GM18909 (cell line): ENCODE results near the gene ADCK2.
A peak's percentile ranks its signal among the peaks of the same experiment; 100 is the strongest.
"Not testable (repeated sequence)": the region's sequence is repeated elsewhere in the genome, so short reads cannot be mapped to it uniquely, and the experiment has no call there.

Experiments
- ATAC-seq: cut with Tn5 transposase; IDR thresholded peaks from one replicate; pipeline ENCODE4 v1.9.1; 2021; ENCODE audit warnings: mild to moderate bottlenecking; ENCODE audit not compliant: unreplicated experiment, poor library complexity

ADCK2 gene

GRCh38 chr7:140672382-140673062 lies at the start of gene ADCK2:
Gene ADCK2, plus strand, starts transcription at chr7:140672945. Its CDS starts 386 bp downstream, at chr7:140673331.
- ATAC-seq, result peak; percentile 50

GRCh38 chr7:140623980-140624379 lies 48.8 kb upstream of the ADCK2 start:
- no peak for ATAC-seq

- no peak for ATAC-seq
Measured at GRCh38 chr7:140624392-140625191, 48.2 kb upstream of the ADCK2 start.

- not testable (repeated sequence) for ATAC-seq
Measured at GRCh38 chr7:140625192-140625558, 47.6 kb upstream of the ADCK2 start.

- ATAC-seq, result no peak
Measured at GRCh38 chr7:140625908-140626868, 46.6 kb upstream of the ADCK2 start.

- ATAC-seq, result no peak
Measured at GRCh38 chr7:140631021-140631420, 41.7 kb upstream of the ADCK2 start.

GRCh38 chr7:140631602-140632001 lies 41.1 kb upstream of the ADCK2 start:
- no peak for ATAC-seq

- no peak for ATAC-seq
Measured at GRCh38 chr7:140635345-140635744, 37.4 kb upstream of the ADCK2 start.

GRCh38 chr7:140635816-140636215 lies 36.9 kb upstream of the ADCK2 start:
- ATAC-seq, result no peak

- ATAC-seq, result no peak
Measured at GRCh38 chr7:140637400-140637799, 35.3 kb upstream of the ADCK2 start.

GRCh38 chr7:140638173-140638791 lies 34.5 kb upstream of the ADCK2 start:
- no peak for ATAC-seq

- no peak for ATAC-seq
Measured at GRCh38 chr7:140639366-140640053, 33.2 kb upstream of the ADCK2 start.

- ATAC-seq, result no peak
Measured at GRCh38 chr7:140640060-140640637, 32.6 kb upstream of the ADCK2 start.

- no peak for ATAC-seq
Measured at GRCh38 chr7:140640727-140641523, 31.8 kb upstream of the ADCK2 start, which contains the start of gene DENND2A. Gene DENND2A, minus strand, starts transcription at chr7:140640813. Its CDS starts 38,416 bp downstream, at chr7:140602397.

- ATAC-seq, result no peak
Measured at GRCh38 chr7:140641524-140642195, 31.1 kb upstream of the ADCK2 start.

GRCh38 chr7:140643416-140643815 lies 29.3 kb upstream of the ADCK2 start:
- ATAC-seq, result no peak

GRCh38 chr7:140644761-140645160 lies 28.0 kb upstream of the ADCK2 start:
- ATAC-seq, result not testable (repeated sequence)
